Stimulated activated CD8-positive, alpha-beta memory T cell treated with anti-CD3 and anti-CD28 coated beads, Interleukin-12 subunit alpha, Interleukin-12 subunit beta, amount 100 ng/mL, for 24 hours (primary cell): Measurements from ENCODE around the gene E2F6.

Experiments
- DNase-seq: peaks from one replicate; pipeline ENCODE4 v3.0.0-alpha.2; 2020; ENCODE audit errors: extremely low read depth

E2F6 gene

GRCh38 chr2:11457935-11458334 lies 8.0 kb downstream of the E2F6 start:
- DNase-seq = no peak

DNA sequence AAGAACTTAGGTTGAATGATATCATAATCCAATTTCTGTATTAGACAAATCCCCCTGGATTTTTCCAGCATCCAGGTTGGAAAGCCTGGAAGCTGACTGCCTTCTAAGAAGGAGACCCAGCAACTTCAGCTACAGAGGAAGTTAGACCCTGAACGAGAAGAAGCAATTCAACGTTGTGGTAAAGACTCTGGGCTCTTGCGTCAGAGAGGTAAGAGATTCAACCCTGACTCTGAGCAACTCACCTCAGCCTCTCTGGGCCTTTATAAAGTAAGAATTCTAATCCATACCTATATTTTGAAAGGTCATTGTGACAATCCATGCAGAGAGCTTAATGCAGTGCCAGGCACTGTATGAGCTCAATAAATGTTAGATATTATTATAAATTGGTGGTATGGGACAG lies 9.7 kb downstream of the E2F6 start:
- no peak for DNase-seq

DNA sequence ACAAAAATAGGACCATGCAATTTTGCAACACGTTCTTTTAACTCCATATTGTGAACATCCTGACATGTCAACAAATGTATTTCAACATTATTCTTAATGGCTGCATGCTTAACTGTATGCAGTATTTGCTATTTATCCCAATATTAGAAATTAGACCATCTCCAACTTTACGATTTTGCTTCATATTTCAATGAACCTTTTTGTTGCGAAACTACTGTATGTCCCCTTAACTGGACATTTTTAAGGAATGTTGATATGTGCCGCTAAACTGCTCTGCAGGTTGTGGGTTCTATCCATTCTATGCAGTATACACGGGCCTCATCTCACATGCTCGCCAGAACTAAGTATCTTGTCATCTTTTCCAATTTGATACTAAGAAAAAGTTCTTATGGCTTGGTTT lies 11.1 kb downstream of the E2F6 start:
- DNase-seq = no peak

DNA sequence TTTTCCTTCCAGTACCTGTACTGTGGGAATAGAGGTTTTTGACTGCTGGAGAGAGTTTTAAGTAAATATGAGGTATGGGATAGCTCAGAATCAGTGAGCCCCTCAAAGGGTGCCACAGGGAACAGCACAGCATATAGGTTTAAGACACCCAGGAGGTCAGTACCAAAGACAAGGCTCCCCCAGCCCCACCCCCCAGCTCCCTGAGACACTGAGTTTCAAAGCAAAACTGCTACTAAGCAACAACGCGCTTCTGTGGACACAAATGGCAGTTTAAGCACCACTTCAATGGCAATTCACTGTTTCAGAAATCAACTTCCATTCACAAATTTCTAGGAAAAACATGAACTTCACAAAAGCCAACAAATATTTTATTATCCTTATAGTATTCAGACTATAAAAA lies 15.2 kb downstream of the E2F6 start:
- no peak for DNase-seq

DNA sequence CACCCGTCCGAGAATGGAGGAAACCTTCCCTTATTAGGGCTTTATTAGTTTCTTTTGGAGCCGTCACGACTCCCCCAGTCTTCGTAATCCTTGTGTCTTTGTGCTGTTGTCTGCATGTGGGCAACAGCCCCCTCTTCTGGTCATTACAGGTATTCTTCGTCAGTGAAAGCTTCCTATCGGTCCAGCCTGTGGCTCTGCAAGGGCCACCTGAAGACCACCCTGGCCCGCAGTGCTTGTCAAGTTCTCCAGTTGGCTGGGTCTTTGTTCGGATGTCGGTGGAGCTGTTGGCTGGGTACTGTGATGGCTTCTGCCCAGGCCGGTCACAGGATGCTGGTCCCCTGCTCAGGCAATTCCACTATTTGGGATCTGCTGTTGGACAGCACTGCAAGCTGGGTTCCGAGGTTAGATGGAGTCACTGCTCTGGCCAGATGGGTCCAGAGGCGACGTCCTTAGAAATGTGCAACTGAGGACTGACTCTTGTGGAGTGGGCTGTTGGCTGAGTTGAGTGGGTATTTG lies 19.2 kb downstream of the E2F6 start:
- no peak for DNase-seq

GRCh38 chr2:11444737-11445136 lies 21.2 kb downstream of the E2F6 start:
- no peak for DNase-seq

DNA sequence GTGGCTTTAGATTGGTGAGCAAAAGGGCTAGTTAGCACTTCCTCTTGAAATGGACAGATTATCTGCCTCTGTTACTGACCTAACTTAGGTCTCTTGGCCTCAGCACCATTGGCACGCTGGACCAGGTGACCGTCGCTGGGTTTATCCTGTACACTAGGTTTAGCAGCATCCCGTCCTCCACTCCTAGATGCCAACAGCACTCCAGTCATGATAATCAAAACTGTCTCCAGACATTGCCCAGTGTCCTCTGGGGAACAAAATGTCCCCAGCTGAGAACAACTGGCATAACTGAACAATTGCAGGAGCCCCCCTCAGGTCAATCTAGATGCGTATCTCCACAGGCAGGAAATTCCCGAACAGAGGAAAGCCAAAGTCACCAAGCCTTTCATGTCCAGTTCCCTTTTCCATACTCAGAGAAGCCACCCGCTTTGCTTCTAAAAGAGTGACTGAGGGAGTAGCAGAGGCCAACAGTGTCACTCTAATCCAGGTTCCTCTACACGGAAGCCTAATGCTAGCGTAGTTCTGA lies 27.3 kb downstream of the E2F6 start:
- DNase-seq = no peak

- DNase-seq = no peak
Measured at GRCh38 chr2:11437602-11438001, 28.4 kb downstream of the E2F6 start.

DNA sequence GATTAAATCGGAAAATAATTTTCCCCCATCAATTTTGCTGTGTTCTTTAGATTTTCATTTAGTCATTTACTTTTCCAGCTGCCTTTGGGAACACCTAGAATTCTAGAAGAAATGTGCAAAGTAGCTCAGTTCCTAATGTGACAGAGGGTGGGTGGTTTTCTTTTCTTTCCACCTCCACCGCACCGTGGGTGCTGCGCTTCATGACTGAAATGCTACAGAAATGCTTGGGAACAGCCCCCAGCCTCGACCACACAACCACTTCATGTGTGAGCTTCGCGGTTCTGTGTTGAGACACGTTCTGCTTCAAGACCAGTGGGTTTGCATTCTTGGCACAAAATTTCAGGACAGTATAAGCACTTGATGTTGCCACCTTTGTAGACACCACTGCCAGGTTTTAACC lies 30.9 kb downstream of the E2F6 start:
- DNase-seq = no peak

DNA sequence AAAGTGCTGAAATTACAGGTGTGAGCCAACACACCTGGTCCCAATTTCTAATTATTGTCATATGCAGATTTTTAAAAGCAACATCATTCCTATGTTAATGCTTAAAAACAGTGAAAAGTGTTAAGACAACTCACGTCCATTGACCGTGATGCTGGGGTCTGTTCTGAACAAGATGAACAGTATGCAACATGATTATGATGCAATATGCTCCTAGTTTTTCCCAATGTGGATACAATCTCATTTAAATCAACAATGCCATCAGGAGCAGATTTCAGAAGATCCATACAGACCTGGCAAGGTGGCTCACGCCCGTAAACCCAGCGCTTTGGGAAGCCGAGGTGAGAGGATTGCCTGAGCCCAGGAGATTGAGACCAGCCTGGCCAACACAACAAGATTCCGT lies 31.5 kb downstream of the E2F6 start:
- DNase-seq = no peak

GRCh38 chr2:11433822-11434221 lies 32.1 kb downstream of the E2F6 start:
- no peak for DNase-seq

DNA sequence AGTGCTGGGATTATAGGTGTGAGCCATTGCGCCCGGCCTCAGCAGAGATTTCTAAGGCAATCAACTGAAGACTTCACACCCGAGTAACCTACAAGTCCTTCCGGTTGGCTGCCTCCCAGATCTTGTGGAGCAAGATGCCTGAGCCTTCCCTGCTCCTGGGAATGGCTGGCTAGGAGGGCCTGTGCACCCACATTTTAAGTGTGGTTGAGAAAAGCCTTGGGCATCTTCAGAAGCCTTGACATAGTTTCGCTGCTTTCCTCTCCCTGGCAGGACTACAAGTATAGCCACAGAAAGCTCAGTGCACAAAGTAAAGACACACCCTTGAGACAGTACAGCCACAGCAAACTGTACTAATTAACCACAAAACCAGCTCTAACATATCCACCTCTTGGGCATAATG lies 35.2 kb downstream of the E2F6 start:
- DNase-seq = no peak

DNA sequence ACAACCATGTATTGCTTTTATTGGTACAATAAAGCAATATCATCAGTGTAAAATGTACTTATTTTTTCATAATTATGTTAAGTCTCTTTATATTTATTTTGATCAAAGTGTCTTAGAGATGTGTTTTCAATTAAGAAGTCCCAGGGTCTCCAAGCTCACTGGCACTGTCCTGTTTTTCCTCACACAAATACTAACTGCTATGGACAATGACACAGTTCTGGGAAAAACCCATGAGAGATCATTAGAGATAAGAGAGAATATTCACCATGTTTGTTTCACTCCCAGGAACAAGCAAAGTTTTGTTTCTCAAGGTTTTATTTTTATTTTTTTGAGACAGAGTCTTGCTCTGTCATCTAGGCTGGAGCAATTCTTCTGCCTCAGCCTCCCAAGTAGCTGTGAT lies 38.7 kb downstream of the E2F6 start:
- DNase-seq = no peak

DNA sequence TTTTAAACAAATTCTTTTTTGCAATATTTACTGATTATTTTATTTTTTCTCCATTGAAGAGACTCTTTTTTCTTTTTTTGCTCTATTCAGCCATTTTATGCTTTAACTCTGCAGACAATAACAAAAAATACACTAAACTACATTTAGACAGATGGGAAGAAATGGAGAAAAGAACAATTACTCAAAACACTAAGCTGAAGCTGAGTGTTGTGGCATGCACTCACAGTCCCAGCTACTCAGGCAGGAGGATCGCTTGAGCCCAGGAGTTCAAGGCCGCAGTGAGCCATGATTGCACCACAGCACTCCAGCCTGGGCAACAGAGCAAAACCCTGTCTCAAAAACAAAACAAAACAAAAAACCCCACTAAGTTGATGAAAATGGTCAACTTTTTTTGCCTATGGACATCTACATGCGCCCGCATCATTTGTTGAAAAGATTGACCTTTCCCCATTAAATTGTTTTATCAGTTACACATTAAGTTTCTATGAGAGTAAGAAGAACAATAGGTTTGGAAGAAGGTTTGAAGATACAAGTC lies 43.0 kb downstream of the E2F6 start:
- no peak for DNase-seq

DNA sequence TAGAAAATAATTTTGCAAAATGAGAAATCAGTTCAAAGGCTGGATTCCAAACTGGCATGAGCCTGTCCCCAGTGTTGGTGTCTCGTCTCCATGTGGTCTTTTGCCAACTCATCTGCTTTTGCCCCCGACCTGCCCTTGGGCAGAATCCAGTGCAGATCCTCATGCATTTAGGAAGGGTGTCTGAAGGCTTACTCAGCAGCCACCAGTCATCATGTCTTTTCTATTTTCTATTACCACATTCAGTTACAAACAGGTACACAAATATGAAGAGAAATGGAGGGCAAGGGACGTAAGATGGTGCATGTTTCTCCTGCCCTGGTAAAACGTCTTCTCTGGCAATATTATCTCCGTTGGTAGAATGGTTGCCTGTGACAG lies 43.5 kb downstream of the E2F6 start:
- DNase-seq = no peak

DNA sequence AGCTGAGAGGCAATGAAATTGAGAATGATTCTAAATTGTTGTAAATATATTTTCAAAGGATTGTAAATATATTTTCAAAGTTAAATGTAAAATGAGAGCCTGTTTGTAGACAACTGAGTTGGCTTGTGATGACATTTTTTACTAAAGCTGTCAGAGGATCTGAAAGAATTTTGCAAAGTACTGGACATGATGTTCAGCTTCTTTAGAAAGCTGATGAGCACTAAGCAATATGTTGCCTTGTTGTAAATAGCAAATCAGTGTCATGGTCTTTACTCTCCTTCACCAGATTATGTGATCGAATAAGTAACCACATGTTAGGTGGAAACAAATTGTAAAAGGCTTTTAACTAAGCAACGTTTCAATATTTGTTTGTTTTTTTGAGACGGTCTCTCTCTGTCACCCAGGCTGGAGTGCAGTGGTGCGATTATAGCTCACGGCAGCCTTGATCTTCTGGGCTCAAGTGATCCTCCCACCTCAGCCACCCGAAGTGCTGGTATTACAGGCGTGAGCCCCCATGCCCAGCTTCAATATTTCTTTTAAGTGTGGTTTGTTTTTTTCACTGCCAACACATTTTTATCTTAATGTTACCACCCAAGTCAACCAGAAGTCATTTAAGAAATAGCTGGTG lies 44.0 kb downstream of the E2F6 start:
- DNase-seq = no peak

- DNase-seq = no peak
Measured at GRCh38 chr2:11420671-11421070, 45.3 kb downstream of the E2F6 start.

GRCh38 chr2:11420190-11420589 lies 45.8 kb downstream of the E2F6 start:
- no peak for DNase-seq

DNA sequence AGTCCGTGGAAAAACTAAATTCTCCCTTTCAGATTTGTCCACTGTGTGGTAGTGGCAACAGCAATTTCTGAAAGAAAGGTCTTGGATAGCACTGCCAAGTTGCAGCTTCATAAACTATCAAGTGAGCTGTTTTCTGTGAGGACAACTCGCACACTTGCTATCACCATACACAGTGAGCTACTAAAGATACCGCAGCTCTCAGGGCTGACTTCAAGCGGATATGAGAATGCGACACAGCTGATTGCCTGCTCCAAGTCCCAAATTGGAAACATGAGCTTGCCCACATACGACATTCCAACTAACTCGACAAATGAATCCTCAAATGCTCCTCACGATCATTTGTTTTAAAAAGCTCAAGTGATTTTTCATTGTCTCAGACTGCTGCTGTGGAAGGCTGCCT lies 46.2 kb downstream of the E2F6 start:
- DNase-seq = no peak

- DNase-seq = no peak
Measured at GRCh38 chr2:11417946-11418585, 47.9 kb downstream of the E2F6 start.

- DNase-seq = no peak
Measured at GRCh38 chr2:11416931-11417330, 49.0 kb downstream of the E2F6 start.

DNA sequence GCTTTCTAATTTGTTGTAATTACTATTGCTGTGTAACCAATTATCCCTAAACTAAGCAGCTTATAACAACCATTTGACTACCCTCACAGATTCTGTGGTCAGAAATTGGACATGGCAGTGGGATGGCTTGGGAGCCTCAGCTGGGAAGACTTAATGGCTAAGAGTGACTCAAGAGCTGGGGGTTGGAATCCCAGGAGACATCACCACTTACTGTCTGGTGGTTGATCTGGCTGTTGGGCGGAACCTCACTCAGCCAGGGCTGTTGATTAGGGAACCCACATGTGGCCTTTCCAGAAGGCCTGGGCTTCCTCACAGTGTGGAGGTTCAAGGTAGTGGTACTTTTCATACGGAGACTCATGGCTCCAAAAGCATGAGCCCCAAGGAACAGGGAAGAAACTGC lies 49.8 kb downstream of the E2F6 start:
- DNase-seq = no peak

DNA sequence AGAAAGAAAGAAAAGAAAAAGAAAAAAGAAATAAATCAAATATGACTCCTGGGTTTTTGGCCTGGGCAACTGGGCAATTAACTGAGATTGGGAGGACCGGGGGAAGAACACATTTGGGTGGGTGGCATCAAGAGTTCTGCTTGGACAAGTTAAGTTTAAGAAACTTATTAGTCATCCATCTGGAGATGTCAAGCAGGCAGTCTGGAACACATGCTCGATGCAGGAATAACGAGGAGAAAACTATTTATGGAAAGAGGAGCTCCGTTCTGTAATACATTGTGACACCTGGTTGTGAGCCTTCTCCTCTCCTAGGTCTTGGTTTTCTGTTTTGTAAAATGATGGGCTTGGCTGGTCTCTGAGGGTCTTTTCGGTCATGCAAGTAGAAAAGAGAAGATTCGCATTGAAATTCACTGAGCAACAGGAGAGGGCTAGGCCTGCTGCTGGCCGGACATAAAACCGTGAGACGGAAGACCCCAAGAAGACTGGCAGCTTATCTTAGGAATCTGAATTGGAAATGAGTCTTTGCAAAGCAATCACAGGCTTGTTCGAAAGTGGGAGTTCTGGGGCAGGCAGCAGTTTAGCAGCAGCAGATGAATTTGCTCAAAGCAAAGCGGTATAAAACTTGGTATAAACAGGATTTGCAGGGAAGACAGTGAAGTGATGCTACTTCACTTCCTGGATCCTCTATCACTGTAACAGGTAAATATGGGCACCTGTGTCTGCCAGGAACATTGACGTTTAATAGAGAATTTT lies 51.4 kb downstream of the E2F6 start:
- no peak for DNase-seq
